ENCODE results near the gene CDCA5. TPM values are rescaled to one million over a fixed set of nuclear protein-coding genes. Genes with fewer than 3 reads are reported as not detected.

The CDCA5 gene
- total RNA-seq, 2 donors from 2014 or later = 48.1 to 82.6 TPM

- no peaks in the 10 kb centered on the region for H3K36me3 ChIP-seq (ENCODE audit: control insufficient read depth, insufficient read depth, low read length)
- no peaks in the 10 kb centered on the region for H3K4me1 ChIP-seq (ENCODE audit: control insufficient read depth, insufficient read depth, low read length)
- H3K4me3 ChIP-seq (ENCODE audit: low read length) = no peak overlapping the region
- H3K27me3 ChIP-seq (ENCODE audit: control insufficient read depth, insufficient read depth, low read length, poor library complexity, severe bottlenecking) = no peaks in the 10 kb centered on the region
- no peak overlapping the region for H3K27ac ChIP-seq (ENCODE audit: low read depth, low read length)
- H3K9me3 Mint-ChIP-seq = no peaks in the 10 kb centered on the region
- DNase-seq = peak; percentile 87
- no peaks in the 10 kb centered on the region for H3K9me3 ChIP-seq (ENCODE audit: control insufficient read depth, low read length)
- H3K27ac Mint-ChIP-seq = peak overlapping the region; percentile 10
- H3K9ac ChIP-seq (ENCODE audit: extremely low read depth, low read length, poor library complexity, severe bottlenecking) = no peak overlapping the region
- 52 to 75% methylated on average over 4 to 9 of the region's 9 CpGs for WGBS, 2 experiments (ENCODE audit: insufficient coverage in 1 of 2, insufficient read length in 1 of 2)
- no peaks in the 10 kb centered on the region for H3K36me3 Mint-ChIP-seq (ENCODE audit: low read depth)
- no peak overlapping the region for H3K4me3 Mint-ChIP-seq
- TF ChIP-seq CTCF (conservative IDR thresholded peaks at IDR 0.05) = peak; percentile 75
- H3K27me3 Mint-ChIP-seq (ENCODE audit: insufficient read depth) = peaks cover 4% of the 10 kb centered on the region
- H3K4me1 Mint-ChIP-seq = no peaks in the 10 kb centered on the region
Measured at GRCh38 chr11:65060913-65061408, 22.9 kb downstream of the CDCA5 start.

- H3K27me3 ChIP-seq (ENCODE audit: control insufficient read depth, insufficient read depth, low read length, poor library complexity, severe bottlenecking) = no peaks in the 10 kb centered on the region
- DNase-seq = no peak
- no peak overlapping the region for H3K27ac ChIP-seq (ENCODE audit: low read depth, low read length)
- no peaks in the 10 kb centered on the region for H3K4me1 Mint-ChIP-seq
- H3K27me3 Mint-ChIP-seq (ENCODE audit: insufficient read depth) = peaks cover 4% of the 10 kb centered on the region
- no peaks in the 10 kb centered on the region for H3K9me3 ChIP-seq (ENCODE audit: control insufficient read depth, low read length)
- no peak overlapping the region for H3K27ac Mint-ChIP-seq
- no peaks in the 10 kb centered on the region for H3K4me1 ChIP-seq (ENCODE audit: control insufficient read depth, insufficient read depth, low read length)
- H3K36me3 Mint-ChIP-seq (ENCODE audit: low read depth) = no peaks in the 10 kb centered on the region
- no peak for TF ChIP-seq CTCF (conservative IDR thresholded peaks at IDR 0.05)
- WGBS, 2 experiments (ENCODE audit: insufficient coverage in 1 of 2, insufficient read length in 1 of 2) = 89 to 94% methylated on average over 3 to 9 of the region's 10 CpGs
- no peaks in the 10 kb centered on the region for H3K36me3 ChIP-seq (ENCODE audit: control insufficient read depth, insufficient read depth, low read length)
- H3K9me3 Mint-ChIP-seq = no peaks in the 10 kb centered on the region
- no peak overlapping the region for H3K9ac ChIP-seq (ENCODE audit: extremely low read depth, low read length, poor library complexity, severe bottlenecking)
- H3K4me3 ChIP-seq (ENCODE audit: low read length) = no peak overlapping the region
- H3K4me3 Mint-ChIP-seq = no peak overlapping the region
Measured at GRCh38 chr11:65059959-65060824, 23.6 kb downstream of the CDCA5 start.

DNA sequence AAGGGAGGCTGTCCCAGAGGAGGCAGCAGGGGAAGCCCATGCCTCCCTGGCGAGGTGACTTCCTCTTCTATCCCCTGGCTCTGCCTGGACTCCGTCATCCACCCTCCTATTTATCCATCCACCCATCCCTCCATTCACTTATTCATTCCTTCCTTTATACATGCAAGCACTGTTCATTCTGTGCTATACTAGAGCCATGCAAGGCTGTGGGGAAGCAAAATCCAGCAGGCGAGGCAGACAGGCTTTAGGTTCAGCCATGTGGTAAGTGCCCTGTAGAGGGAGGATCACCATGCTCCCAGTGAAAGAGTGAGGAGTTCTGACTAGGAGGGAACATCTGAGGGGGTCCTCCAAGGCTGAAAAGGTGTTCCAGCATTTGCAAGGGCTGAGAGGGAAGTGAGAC is 24.3 kb downstream of the CDCA5 start:
- no peak overlapping the region for H3K9ac ChIP-seq (ENCODE audit: extremely low read depth, low read length, poor library complexity, severe bottlenecking)
- H3K4me3 Mint-ChIP-seq = no peak overlapping the region
- H3K4me1 ChIP-seq (ENCODE audit: control insufficient read depth, insufficient read depth, low read length) = no peaks in the 10 kb centered on the region
- no peak overlapping the region for H3K4me3 ChIP-seq (ENCODE audit: low read length)
- no peak for TF ChIP-seq CTCF (conservative IDR thresholded peaks at IDR 0.05)
- 81 to 85% methylated on average over 2 to 3 of the region's 3 CpGs for WGBS, 2 experiments (ENCODE audit: insufficient coverage in 1 of 2, insufficient read length in 1 of 2)
- peaks cover 4% of the 10 kb centered on the region for H3K27me3 Mint-ChIP-seq (ENCODE audit: insufficient read depth)
- H3K36me3 ChIP-seq (ENCODE audit: control insufficient read depth, insufficient read depth, low read length) = no peaks in the 10 kb centered on the region
- H3K4me1 Mint-ChIP-seq = no peaks in the 10 kb centered on the region
- DNase-seq = no peak
- H3K27ac Mint-ChIP-seq = no peak overlapping the region
- H3K9me3 Mint-ChIP-seq = no peaks in the 10 kb centered on the region
- no peaks in the 10 kb centered on the region for H3K27me3 ChIP-seq (ENCODE audit: control insufficient read depth, insufficient read depth, low read length, poor library complexity, severe bottlenecking)
- no peak overlapping the region for H3K27ac ChIP-seq (ENCODE audit: low read depth, low read length)
- H3K36me3 Mint-ChIP-seq (ENCODE audit: low read depth) = no peaks in the 10 kb centered on the region
- no peaks in the 10 kb centered on the region for H3K9me3 ChIP-seq (ENCODE audit: control insufficient read depth, low read length)
